ENCODE measurements around the gene STX3. TPM values are rescaled to one million over a fixed set of nuclear protein-coding genes. Genes with fewer than 3 reads are reported as not detected.
A peak's percentile ranks its signal among the peaks of the same experiment; 100 is the strongest.

Gene STX3
- total and polyA plus RNA-seq, 10 donors, result 5.1 to 49.3 (median 27.8) TPM

DNA sequence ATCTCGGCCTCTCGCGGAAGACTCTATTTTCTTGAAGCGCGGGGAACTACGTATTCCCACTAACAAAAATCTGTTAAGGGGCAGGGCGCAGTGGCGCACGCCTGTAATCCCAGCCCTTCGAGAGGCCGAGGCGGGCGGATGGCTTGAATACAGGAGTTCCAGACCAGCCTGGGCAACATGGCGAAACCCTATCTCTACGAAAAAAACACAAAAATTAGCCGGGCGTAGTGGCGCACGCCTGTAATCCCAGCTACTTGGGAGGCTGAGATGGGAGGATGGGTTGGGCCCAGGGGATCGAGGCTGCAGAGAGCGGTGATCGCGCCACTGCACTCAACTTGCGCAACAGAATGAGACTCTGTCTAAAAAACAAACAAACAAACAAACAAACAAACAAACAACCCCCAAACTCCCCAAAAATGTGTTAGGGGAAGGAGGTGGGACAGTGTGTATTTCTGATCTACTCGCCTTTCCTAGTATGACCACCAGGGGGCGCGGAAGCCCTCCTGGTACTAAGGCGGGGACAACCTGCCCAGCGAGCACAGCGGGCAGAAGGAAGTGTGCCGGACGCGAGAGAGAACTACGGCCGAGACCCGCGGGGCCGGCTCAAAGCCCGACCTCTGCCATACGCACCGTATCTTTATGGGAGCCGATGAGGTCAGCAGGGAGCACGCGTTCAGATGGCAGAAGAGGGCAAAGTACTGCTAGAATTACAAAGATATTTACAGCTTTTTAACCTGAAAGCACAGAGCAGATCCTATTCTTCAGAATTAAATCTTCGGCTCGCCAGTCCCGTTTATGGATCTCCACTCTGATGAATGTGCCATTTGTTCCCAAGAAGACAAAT is 1.3 kb upstream of the STX3 start:
- WGBS, 5 donors, result 33 to 37% (median 35%) methylated on average over 47 of the region's 47 CpGs
- H3K27ac ChIP-seq, result peak overlapping the region in 7 of 8 donors; percentile 85 to 98 (median 91)

DNA sequence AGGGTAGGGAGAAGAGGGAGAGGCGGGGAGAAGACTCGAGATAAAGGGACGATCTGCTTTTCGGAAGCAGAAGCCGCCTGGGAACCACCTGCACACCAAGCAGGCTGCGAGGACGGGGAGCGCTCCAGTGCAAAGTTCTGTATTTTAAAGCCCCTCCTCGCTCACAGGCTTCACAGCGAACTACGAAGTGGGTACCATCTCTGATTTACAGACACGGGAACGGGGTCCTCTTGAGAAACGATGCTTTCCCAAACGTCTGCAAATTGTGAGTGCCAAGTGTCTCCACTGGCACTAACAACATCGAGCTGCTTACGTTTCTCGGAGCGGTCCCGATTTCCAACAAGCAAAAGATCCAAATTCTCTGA is 700 bp upstream of the STX3 start:
- Histone ChIP-seq H3K4me1 (peaks cover 3 to 47% (median 25%) of the 10 kb centered on the region in 6 donors), H3K27ac (peak overlapping the region in 7 of 8 donors; percentile 85 to 98 (median 91)), H3K36me3 (no peaks in the 10 kb centered on the region), H3K9me3 (no peaks in the 10 kb centered on the region), H3K4me3 (peak overlapping the region; percentile 67 to 93 (median 76)), H3K27me3 (replicated peaks in 1 of 7) (no peaks in the 10 kb centered on the region)
- DNase-seq, result peak; percentile 85
- intact Hi-C loops (cut with DNase I; ENCODE audit: low total_unique reads), result loop anchor here (2.0 kb wide), 1 partner anchor 46 kb away; no protein-coding TSS in a partner anchor
- TF ChIP-seq POLR2AphosphoS5 (IDR thresholded peaks at IDR 0.05) (no peak), POLR2A (IDR thresholded peaks at IDR 0.05) (no peak)
- TF ChIP-seq, protein P1, sequence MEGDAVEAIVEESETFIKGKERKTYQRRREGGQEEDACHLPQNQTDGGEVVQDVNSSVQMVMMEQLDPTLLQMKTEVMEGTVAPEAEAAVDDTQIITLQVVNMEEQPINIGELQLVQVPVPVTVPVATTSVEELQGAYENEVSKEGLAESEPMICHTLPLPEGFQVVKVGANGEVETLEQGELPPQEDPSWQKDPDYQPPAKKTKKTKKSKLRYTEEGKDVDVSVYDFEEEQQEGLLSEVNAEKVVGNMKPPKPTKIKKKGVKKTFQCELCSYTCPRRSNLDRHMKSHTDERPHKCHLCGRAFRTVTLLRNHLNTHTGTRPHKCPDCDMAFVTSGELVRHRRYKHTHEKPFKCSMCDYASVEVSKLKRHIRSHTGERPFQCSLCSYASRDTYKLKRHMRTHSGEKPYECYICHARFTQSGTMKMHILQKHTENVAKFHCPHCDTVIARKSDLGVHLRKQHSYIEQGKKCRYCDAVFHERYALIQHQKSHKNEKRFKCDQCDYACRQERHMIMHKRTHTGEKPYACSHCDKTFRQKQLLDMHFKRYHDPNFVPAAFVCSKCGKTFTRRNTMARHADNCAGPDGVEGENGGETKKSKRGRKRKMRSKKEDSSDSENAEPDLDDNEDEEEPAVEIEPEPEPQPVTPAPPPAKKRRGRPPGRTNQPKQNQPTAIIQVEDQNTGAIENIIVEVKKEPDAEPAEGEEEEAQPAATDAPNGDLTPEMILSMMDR (IDR thresholded peaks at IDR 0.05 in 8 of 11, conservative IDR thresholded peaks at IDR 0.05 in 3 of 11), result no peak
- WGBS, 5 donors, result 0% methylated on average over 20 of the region's 20 CpGs

More for the DNA sequence above, 1.3 kb upstream of the STX3 start:
- Histone ChIP-seq H3K4me3 (peak overlapping the region; percentile 67 to 93 (median 76)), H3K4me1 (peaks cover 3 to 47% (median 25%) of the 10 kb centered on the region in 6 donors), H3K9me3 (no peaks in the 10 kb centered on the region), H3K36me3 (no peaks in the 10 kb centered on the region), H3K27me3 (replicated peaks in 1 of 7) (peaks cover 0 to 5% (median 0%) of the 10 kb centered on the region in 7 donors)
- DNase-seq, result peak; percentile 96
- TF ChIP-seq POLR2A (IDR thresholded peaks at IDR 0.05) (no peak), POLR2AphosphoS5 (IDR thresholded peaks at IDR 0.05) (peak; percentile 74 to 81 (median 75))
- TF ChIP-seq, protein P1 (IDR thresholded peaks at IDR 0.05 in 8 of 11, conservative IDR thresholded peaks at IDR 0.05 in 3 of 11), result peak; percentile 82 to 95 (median 93)
- intact Hi-C loops (cut with DNase I; ENCODE audit: low total_unique reads), result loop anchor here (2.0 kb wide), 1 partner anchor 47 kb away; no protein-coding TSS in a partner anchor

DNA sequence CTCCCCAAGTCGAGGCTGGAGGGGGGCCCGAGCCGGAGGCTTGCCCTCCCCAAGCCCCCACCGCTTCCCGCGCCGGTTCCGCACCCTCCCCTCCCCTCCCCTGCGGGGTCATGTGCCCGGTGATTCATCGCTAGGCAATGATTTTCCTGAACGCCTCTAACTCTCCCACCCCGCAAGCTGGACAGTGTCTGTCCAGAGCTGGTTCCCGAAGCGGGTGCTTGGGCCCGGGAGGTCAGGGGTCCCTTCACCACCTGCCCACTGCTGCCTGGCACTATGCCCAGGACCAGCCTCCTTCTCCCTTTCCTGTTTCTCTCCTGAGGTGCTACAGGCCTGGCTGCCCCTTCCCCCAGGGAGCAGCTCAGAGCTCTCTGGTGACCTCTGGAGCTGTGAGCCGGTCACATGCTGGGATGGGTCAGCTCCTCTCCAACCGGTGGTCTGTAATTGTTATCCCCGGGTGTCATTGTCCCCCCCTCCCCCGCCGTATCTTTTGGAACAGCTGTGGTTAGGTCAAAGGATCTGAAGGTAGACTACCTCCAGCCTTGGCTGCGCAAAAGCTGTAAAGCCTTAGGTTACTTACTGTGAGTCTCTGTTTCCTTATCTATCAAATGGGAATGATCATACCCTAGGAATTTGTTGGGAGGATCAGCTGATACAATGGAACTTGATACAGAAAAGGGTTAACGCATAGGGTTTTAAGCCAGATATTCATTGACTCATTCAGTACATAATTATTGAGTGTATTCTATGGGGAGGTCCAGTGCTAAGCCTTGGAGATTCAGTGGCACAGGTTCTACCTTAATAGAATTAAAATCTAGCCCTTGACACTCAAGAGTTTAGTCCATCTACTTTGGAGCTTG is 753 bp downstream of the STX3 start:
- DNase-seq, result peak; percentile 93
- Histone ChIP-seq H3K27ac (peak overlapping the region; percentile 49 to 98 (median 89)), H3K4me1 (peaks cover 3 to 47% (median 25%) of the 10 kb centered on the region in 6 donors), H3K27me3 (replicated peaks in 1 of 7) (no peaks in the 10 kb centered on the region), H3K36me3 (peaks cover 0 to 6% (median 0%) of the 10 kb centered on the region in 6 donors), H3K9me3 (no peaks in the 10 kb centered on the region), H3K4me3 (peak overlapping the region; percentile 67 to 93 (median 76))
- WGBS, 5 donors, result 9 to 12% (median 10%) methylated on average over 16 to 23 of the region's 23 CpGs
- no peak for TF ChIP-seq POLR2A (IDR thresholded peaks at IDR 0.05)
- TF ChIP-seq, protein P1 (IDR thresholded peaks at IDR 0.05 in 8 of 11, conservative IDR thresholded peaks at IDR 0.05 in 3 of 11), result no peak
- peak in 2 of 3 donors; percentile 11 to 57 for TF ChIP-seq POLR2AphosphoS5 (IDR thresholded peaks at IDR 0.05)
- intact Hi-C loops (cut with DNase I; ENCODE audit: low total_unique reads), result loop anchor here (2.0 kb wide), 1 partner anchor 45 kb away; no protein-coding TSS in a partner anchor

Measured in spleen (tissue), 11 donors.